IMR-90 (cell line): Measurements from ENCODE around the gene CYP24A1. TPM values are rescaled to one million over a fixed set of nuclear protein-coding genes. Genes with fewer than 3 reads are reported as not detected.

Experiments
- ATAC-seq: fragments of 200-7000 bp; cut with Tn5 transposase; 2 replicates; pipeline ENCODE4 v1.9.1; 2020; ENCODE audit warnings: low read depth, mild to moderate bottlenecking, moderate library complexity
- BruUV-seq: library from RNA; stranded (reverse); fragments of 400-500 nt; replicated peaks from 2 replicates; lab custom pipeline; 2021; lab: Mats Ljungman, UMichigan
- CTCF ChIA-PET: fragments of 300-600 bp; formaldehyde crosslinking; extraction: SDS; loops from one replicate; lab custom pipeline; 2021; ENCODE audit warnings: antibody characterized with exemption; lab: Yijun Ruan, JAX
- POLR2A ChIA-PET: fragments of 300-600 bp; sonication (Branson Sonifier 250); formaldehyde crosslinking; loops from one replicate; lab custom pipeline; 2022; ENCODE audit warnings: antibody characterized with exemption; ENCODE audit not compliant: unreplicated experiment; lab: Charles Lee
- DNase-seq: peaks from one replicate; pipeline ENCODE4 v3.0.0; 2013
- H2AFZ ChIP-seq: replicated peaks from 2 replicates; pipeline ENCODE3; 2013; ENCODE audit warnings: low read length, mild to moderate bottlenecking; ENCODE audit not compliant: poor library complexity
- H2AK5ac ChIP-seq: 2 replicates; pipeline ENCODE4 v1.6.1; 2013; ENCODE audit warnings: low read depth, low read length, inconsistent platforms
- H2AK9ac ChIP-seq: replicated peaks from 2 replicates; pipeline ENCODE3; 2013; ENCODE audit warnings: mild to moderate bottlenecking, low read depth, low read length, moderate library complexity; ENCODE audit not compliant: poor library complexity
- H2BK120ac ChIP-seq: 2 replicates; pipeline ENCODE4 v1.6.1; 2013; ENCODE audit warnings: low read depth, low read length, inconsistent platforms
- H2BK15ac ChIP-seq: 3 replicates; pipeline ENCODE4 v1.6.1; 2013; ENCODE audit warnings: low read depth, low read length, inconsistent platforms
- H2BK20ac ChIP-seq: 2 replicates; pipeline ENCODE4 v1.6.1; 2013; ENCODE audit warnings: low read depth, mild to moderate bottlenecking, inconsistent platforms, low read length, moderate library complexity
- H2BK5ac ChIP-seq: 2 replicates; pipeline ENCODE4 v1.6.1; 2013; ENCODE audit warnings: mild to moderate bottlenecking, low read depth, low read length, inconsistent platforms; ENCODE audit not compliant: poor library complexity, severe bottlenecking
- H3K14ac ChIP-seq: replicated peaks from 2 replicates; pipeline ENCODE4 v1.6.1; 2013; ENCODE audit warnings: low read depth, low read length, inconsistent platforms
- H3K18ac ChIP-seq: 2 replicates; pipeline ENCODE4 v1.6.1; 2013; ENCODE audit warnings: low read depth, low read length, control low read depth
- H3K23ac ChIP-seq: 2 replicates; pipeline ENCODE4 v1.6.1; 2013; ENCODE audit warnings: low read depth, low read length, inconsistent platforms
- H3K27ac ChIP-seq: 2 replicates; pipeline ENCODE4 v1.5.1; 2013; ENCODE audit warnings: mild to moderate bottlenecking, control low read depth, low read length; ENCODE audit not compliant: insufficient read depth
- H3K27me3 ChIP-seq: 2 replicates; pipeline ENCODE4 v1.6.1; 2013; ENCODE audit warnings: low read length; ENCODE audit not compliant: control insufficient read depth, insufficient read depth
- H3K36me3 ChIP-seq: 2 replicates; pipeline ENCODE4 v1.6.1; 2013; ENCODE audit warnings: low read length, mixed read lengths; ENCODE audit not compliant: control insufficient read depth, insufficient read depth
- H3K4ac ChIP-seq: 2 replicates; pipeline ENCODE4 v1.6.1; 2013; ENCODE audit warnings: low read depth, low read length, inconsistent platforms
- H3K4me1 ChIP-seq: 2 replicates; pipeline ENCODE4 v1.6.1; 2013; ENCODE audit warnings: low read length, mixed read lengths; ENCODE audit not compliant: control insufficient read depth, insufficient read depth
- H3K4me2 ChIP-seq: 2 replicates; pipeline ENCODE4 v1.6.1; 2013; ENCODE audit warnings: low read depth, mild to moderate bottlenecking, control low read depth, low read length, moderate library complexity
- H3K4me3 ChIP-seq: 2 replicates; pipeline ENCODE4 v1.5.1; 2013; ENCODE audit warnings: low read depth, mild to moderate bottlenecking, control low read depth, low read length, moderate library complexity; ENCODE audit not compliant: insufficient read depth
- H3K56ac ChIP-seq: 2 replicates; pipeline ENCODE4 v1.6.1; 2013; ENCODE audit warnings: low read length, inconsistent platforms; ENCODE audit not compliant: insufficient read depth; ENCODE audit errors: extremely low read depth
- H3K79me1 ChIP-seq, 2 experiments: 2 replicates each; pipeline ENCODE4 v1.6.1; 2013; ENCODE audit warnings: low read length in 2 of 2, inconsistent platforms in 1 of 2, low read depth in 1 of 2
- H3K9ac ChIP-seq: 2 replicates; pipeline ENCODE4 v1.6.1; 2013; ENCODE audit warnings: low read depth, low read length, control low read depth
- H3K9me1 ChIP-seq: 2 replicates; pipeline ENCODE4 v1.6.1; 2013; ENCODE audit warnings: low read length, inconsistent platforms; ENCODE audit not compliant: insufficient read depth
- H3K9me3 ChIP-seq: 2 replicates; pipeline ENCODE4 v1.6.1; 2013; ENCODE audit warnings: low read length; ENCODE audit not compliant: control insufficient read depth, insufficient read depth
- H4K20me1 ChIP-seq: 2 replicates; pipeline ENCODE4 v1.6.1; 2013; ENCODE audit warnings: low read length, inconsistent platforms; ENCODE audit not compliant: insufficient read depth
- H4K5ac ChIP-seq: 2 replicates; pipeline ENCODE4 v1.6.1; 2013; ENCODE audit warnings: mild to moderate bottlenecking, low read depth, low read length, control low read depth
- H4K8ac ChIP-seq, 2 experiments: 2 replicates each; pipeline ENCODE4 v1.6.1; 2013; ENCODE audit warnings: low read depth in 2 of 2, low read length in 2 of 2, control low read depth in 1 of 2, inconsistent platforms in 1 of 2
- H4K91ac ChIP-seq: 2 replicates; pipeline ENCODE4 v1.6.1; 2013; ENCODE audit warnings: low read depth, low read length, inconsistent platforms; ENCODE audit not compliant: insufficient read depth
- WGBS, 2 experiments: methylation state at CpG; one replicate each; pipeline versions ENCODE4 v1.1.5 to v1.1.7; 2013; ENCODE audit warnings: missing lambda C conversion rate in 2 of 2; ENCODE audit not compliant: insufficient read length in 1 of 2; ENCODE audit errors: extremely low coverage in 2 of 2; 5-methylcytosine and 5-hydroxymethylcytosine counted together
- dilution Hi-C: fragments of 300-500 bp; cut with HindIII; formaldehyde crosslinking; loops from one replicate; pipeline ENCODE4 v1.14.3; 2018; ENCODE audit warnings: low sequenced_read_pairs; ENCODE audit not compliant: unreplicated experiment
- in situ Hi-C: fragments of 300-500 bp; cut with MboI; formaldehyde crosslinking; loops from 3 replicates; pipeline ENCODE4 v1.14.3; 2019; ENCODE audit warnings: low sequenced_read_pairs, inconsistent platforms, mixed read lengths
- intact Hi-C: fragments of 100-400 bp; cut with micrococcal nuclease; formaldehyde crosslinking; loops from 2 replicates; pipeline ENCODE4 v1.10.0; 2022
- polyA plus RNA-seq, 3 experiments: library from polyadenylated mRNA; depleted of rRNA; stranded (reverse); fragments of >200 nt; gene quantifications; 2 replicates each; pipeline ENCODE4 v1.2.3, GENCODE V29; 2012; ENCODE audit warnings: low replicate concordance in 1 of 3
- total RNA-seq: library from RNA; depleted of rRNA; stranded (reverse); fragments of >200 nt; gene quantifications from 2 replicates; pipeline ENCODE4 v1.2.3, GENCODE V29; 2012
- TF ChIP-seq, protein P1 (sequence below): conservative IDR thresholded peaks from 2 replicates; pipeline ENCODE4 v1.5.1; 2012; ENCODE audit warnings: mild to moderate bottlenecking, low read depth, low read length, improper control_type of control experiment

CYP24A1 gene
- total and polyA plus RNA-seq, 2 of the 4 experiments (the other 2 are of a cell fraction): not detected

DNA sequence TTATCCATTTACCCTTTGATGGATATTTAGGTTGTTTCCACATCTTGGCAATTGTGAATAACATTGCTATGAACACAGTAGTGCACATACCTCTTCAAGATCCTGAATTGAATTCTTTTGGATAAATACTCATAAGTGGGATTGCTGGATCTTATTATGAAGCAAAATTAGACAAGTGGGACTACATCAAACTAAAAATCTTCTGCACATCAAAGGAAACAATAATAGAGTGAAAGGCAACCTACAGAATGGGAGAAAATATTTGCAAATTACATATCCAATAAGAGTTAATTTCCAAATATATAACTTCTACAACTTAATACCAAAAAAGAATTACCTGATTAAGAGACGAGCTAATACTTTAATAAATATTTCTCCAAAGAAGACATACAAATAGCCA lies 65.0 kb downstream of the CYP24A1 start:
- Histone ChIP-seq H2BK120ac (no peak overlapping the region), H3K9me1 (no peaks in the 10 kb centered on the region; the same call in 1 of the 2 replicates), H3K4ac (no peak overlapping the region), H2AK5ac (no peak overlapping the region), H3K14ac (no peak overlapping the region), H2BK5ac (no peak overlapping the region), H3K4me2 (no peak overlapping the region), H4K8ac (no peak overlapping the region), H4K91ac (no peak overlapping the region), H3K27ac (no peak overlapping the region), H3K36me3 (no peaks in the 10 kb centered on the region), H3K4me1 (no peaks in the 10 kb centered on the region), H3K27me3 (no peaks in the 10 kb centered on the region), H4K20me1 (no peaks in the 10 kb centered on the region), H3K23ac (no peak overlapping the region), H3K56ac (no peak overlapping the region), H4K5ac (no peak overlapping the region), H3K4me3 (no peak overlapping the region), H3K9ac (no peak overlapping the region), H3K9me3 (no peaks in the 10 kb centered on the region), H2BK20ac (no peak overlapping the region), H3K79me1 (no peaks in the 10 kb centered on the region), H2BK15ac (no peak overlapping the region), H3K18ac (no peak overlapping the region), H2AK9ac (no peak overlapping the region), H2AFZ (no peak overlapping the region)
- no TSS peak for BruUV-seq
- dilution Hi-C loops: no loop called here
- TF ChIP-seq, protein P1, sequence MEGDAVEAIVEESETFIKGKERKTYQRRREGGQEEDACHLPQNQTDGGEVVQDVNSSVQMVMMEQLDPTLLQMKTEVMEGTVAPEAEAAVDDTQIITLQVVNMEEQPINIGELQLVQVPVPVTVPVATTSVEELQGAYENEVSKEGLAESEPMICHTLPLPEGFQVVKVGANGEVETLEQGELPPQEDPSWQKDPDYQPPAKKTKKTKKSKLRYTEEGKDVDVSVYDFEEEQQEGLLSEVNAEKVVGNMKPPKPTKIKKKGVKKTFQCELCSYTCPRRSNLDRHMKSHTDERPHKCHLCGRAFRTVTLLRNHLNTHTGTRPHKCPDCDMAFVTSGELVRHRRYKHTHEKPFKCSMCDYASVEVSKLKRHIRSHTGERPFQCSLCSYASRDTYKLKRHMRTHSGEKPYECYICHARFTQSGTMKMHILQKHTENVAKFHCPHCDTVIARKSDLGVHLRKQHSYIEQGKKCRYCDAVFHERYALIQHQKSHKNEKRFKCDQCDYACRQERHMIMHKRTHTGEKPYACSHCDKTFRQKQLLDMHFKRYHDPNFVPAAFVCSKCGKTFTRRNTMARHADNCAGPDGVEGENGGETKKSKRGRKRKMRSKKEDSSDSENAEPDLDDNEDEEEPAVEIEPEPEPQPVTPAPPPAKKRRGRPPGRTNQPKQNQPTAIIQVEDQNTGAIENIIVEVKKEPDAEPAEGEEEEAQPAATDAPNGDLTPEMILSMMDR: no peak
- CTCF ChIA-PET: no interaction called here
- intact Hi-C loops: no loop called here
- ATAC-seq (no peak), DNase-seq (no peak)
- in situ Hi-C loops: loop anchor here (10.0 kb wide), 1 partner anchor 526 kb away; no protein-coding TSS in a partner anchor
- no CpG with 5 or more reads among the region's 1 CpG for WGBS, 2 experiments
- POLR2A ChIA-PET: no interaction called here
